Measurements from ENCODE around the gene MAMLD1.

Gene MAMLD1

DNA sequence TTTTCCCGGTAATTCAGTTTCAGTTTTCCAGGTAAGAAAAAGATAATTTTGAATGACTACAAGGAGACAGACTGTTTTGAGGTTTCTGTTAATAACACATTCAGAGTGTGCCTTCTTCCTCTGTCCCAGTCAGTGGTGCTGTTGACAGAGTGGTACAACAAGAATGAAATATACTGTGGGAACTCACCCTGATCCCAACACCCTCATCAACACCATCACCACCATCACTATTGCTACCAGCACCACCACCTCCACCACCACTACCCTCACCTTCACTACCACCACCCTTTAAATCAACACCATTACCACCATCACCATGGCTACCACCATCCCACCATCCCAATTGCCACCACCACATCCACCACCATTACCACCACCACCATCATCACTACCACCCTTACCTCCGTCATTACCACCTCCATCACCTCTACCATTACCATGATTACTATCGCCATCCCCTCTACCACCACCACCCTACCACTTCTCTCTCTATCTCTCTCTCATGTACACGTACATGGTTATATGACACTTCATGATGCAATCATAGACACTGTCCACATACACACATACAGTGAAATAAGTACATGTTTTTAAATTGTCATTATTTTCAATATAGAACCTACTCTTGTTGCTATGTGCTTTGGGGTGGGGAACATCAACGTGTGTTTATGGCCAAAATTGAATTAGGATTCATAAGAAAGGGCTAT lies 91.5 kb downstream of the MAMLD1 start:
- H3K4me3 ChIP-seq (ENCODE audit: low read depth, low read length), result no peak overlapping the region
- H3K4me1 ChIP-seq, result no peaks in the 10 kb centered on the region
- H3K9me3 ChIP-seq (ENCODE audit: control insufficient read depth, low read length), result no peaks in the 10 kb centered on the region
- no peaks in the 10 kb centered on the region for H3K27me3 ChIP-seq (ENCODE audit: control insufficient read depth, insufficient read depth, low read length)
- no peak overlapping the region for H2AFZ ChIP-seq
- no peak for TF ChIP-seq CTCF (IDR thresholded peaks at IDR 0.05)
- no peak overlapping the region for H3K4me2 ChIP-seq (ENCODE audit: low read length)
- no peaks in the 10 kb centered on the region for H3K36me3 ChIP-seq (ENCODE audit: control insufficient read depth, insufficient read depth, low read length)
- H3K27ac ChIP-seq, result no peak overlapping the region
- no peaks in the 10 kb centered on the region for H3K79me2 ChIP-seq
- no peak overlapping the region for H3K9ac ChIP-seq

DNA sequence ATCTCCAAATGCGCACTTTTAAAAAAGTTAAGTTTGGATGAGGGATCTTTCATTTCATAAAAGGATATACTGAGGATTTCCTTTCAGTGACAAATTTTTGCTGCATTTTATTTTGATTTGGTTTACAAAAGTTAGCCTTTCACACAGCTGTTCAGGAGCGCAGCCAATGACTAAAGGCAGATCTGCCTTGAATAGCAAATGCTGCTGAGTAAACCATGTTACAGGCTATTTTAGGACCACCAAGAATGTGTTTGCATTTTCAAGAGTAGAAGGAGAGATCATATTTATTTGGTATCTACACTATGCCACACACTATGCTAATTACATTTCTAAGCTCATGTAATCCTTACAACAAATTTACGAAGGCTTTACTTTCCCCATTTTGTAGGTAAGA lies 92.1 kb downstream of the MAMLD1 start:
- Histone ChIP-seq H2AFZ (no peak overlapping the region), H3K4me1 (no peaks in the 10 kb centered on the region), H3K27me3 (ENCODE audit: control insufficient read depth, insufficient read depth, low read length) (no peaks in the 10 kb centered on the region), H3K9ac (no peak overlapping the region), H3K27ac (no peak overlapping the region), H3K4me2 (ENCODE audit: low read length) (no peak overlapping the region), H3K79me2 (no peaks in the 10 kb centered on the region), H3K4me3 (ENCODE audit: low read depth, low read length) (no peak overlapping the region), H3K36me3 (ENCODE audit: control insufficient read depth, insufficient read depth, low read length) (no peaks in the 10 kb centered on the region), H3K9me3 (ENCODE audit: control insufficient read depth, low read length) (no peaks in the 10 kb centered on the region)
- TF ChIP-seq CTCF (IDR thresholded peaks at IDR 0.05), result no peak

- Histone ChIP-seq H3K27ac (no peak overlapping the region), H2AFZ (no peak overlapping the region), H3K9me3 (ENCODE audit: control insufficient read depth, low read length) (no peaks in the 10 kb centered on the region), H3K4me2 (ENCODE audit: low read length) (no peak overlapping the region), H3K27me3 (ENCODE audit: control insufficient read depth, insufficient read depth, low read length) (no peaks in the 10 kb centered on the region), H3K36me3 (ENCODE audit: control insufficient read depth, insufficient read depth, low read length) (no peaks in the 10 kb centered on the region), H3K9ac (no peak overlapping the region), H3K4me3 (ENCODE audit: low read depth, low read length) (no peak overlapping the region), H3K79me2 (no peaks in the 10 kb centered on the region), H3K4me1 (no peaks in the 10 kb centered on the region)
- no peak for TF ChIP-seq CTCF (IDR thresholded peaks at IDR 0.05)
These were observed 93.3 kb downstream of the MAMLD1 start for GRCh38 chrX:150456466-150456865.

GRCh38 chrX:150456941-150457340 lies 93.8 kb downstream of the MAMLD1 start:
- Histone ChIP-seq H3K27me3 (ENCODE audit: control insufficient read depth, insufficient read depth, low read length) (no peaks in the 10 kb centered on the region), H3K4me1 (no peaks in the 10 kb centered on the region), H3K9me3 (ENCODE audit: control insufficient read depth, low read length) (no peaks in the 10 kb centered on the region), H3K36me3 (ENCODE audit: control insufficient read depth, insufficient read depth, low read length) (no peaks in the 10 kb centered on the region), H3K79me2 (no peaks in the 10 kb centered on the region), H3K4me3 (ENCODE audit: low read depth, low read length) (no peak overlapping the region), H3K9ac (no peak overlapping the region), H3K4me2 (ENCODE audit: low read length) (no peak overlapping the region), H3K27ac (no peak overlapping the region), H2AFZ (no peak overlapping the region)
- no peak for TF ChIP-seq CTCF (IDR thresholded peaks at IDR 0.05)

- Histone ChIP-seq H2AFZ (no peak overlapping the region), H3K4me3 (ENCODE audit: low read depth, low read length) (no peak overlapping the region), H3K79me2 (no peaks in the 10 kb centered on the region), H3K4me1 (no peaks in the 10 kb centered on the region), H3K9me3 (ENCODE audit: control insufficient read depth, low read length) (no peaks in the 10 kb centered on the region), H3K27me3 (ENCODE audit: control insufficient read depth, insufficient read depth, low read length) (no peaks in the 10 kb centered on the region), H3K36me3 (ENCODE audit: control insufficient read depth, insufficient read depth, low read length) (no peaks in the 10 kb centered on the region), H3K27ac (no peak overlapping the region), H3K4me2 (ENCODE audit: low read length) (no peak overlapping the region), H3K9ac (no peak overlapping the region)
- no peak for TF ChIP-seq CTCF (IDR thresholded peaks at IDR 0.05)
These were observed 96.1 kb downstream of the MAMLD1 start for GRCh38 chrX:150459196-150459595.
